PC-3 (cell line): Measurements from ENCODE around the gene SSH3. TPM values are rescaled to one million over a fixed set of nuclear protein-coding genes. Genes with fewer than 3 reads are reported as not detected.

Source experiments
- ATAC-seq: fragments of 200-7000 bp; cut with Tn5 transposase; 2 replicates; pipeline ENCODE4 v1.9.1; 2020; ENCODE audit warnings: mild to moderate bottlenecking, moderate library complexity
- BruUV-seq: library from RNA; stranded (reverse); fragments of 400-500 nt; replicated peaks from 2 replicates; lab custom pipeline; 2021; lab: Mats Ljungman, UMichigan
- CTCF ChIA-PET: fragments of 300-600 bp; sonication (Branson Sonifier 250); formaldehyde crosslinking; loops from one replicate; lab custom pipeline; 2022; ENCODE audit warnings: antibody characterized with exemption; lab: Charles Lee
- POLR2A ChIA-PET: fragments of 300-600 bp; sonication (Branson Sonifier 250); formaldehyde crosslinking; loops from one replicate; lab custom pipeline; 2022; ENCODE audit warnings: antibody characterized with exemption; ENCODE audit not compliant: unreplicated experiment; lab: Charles Lee
- DNase-seq: peaks from one replicate; pipeline ENCODE4 v3.0.0-alpha.2; 2015
- H2AFZ ChIP-seq: fragments of 300-600 bp; sonication (generic); 2 replicates; pipeline ENCODE4 v1.6.0; 2016; ENCODE audit warnings: antibody characterized with exemption, low read length
- H3F3A ChIP-seq: fragments of 300-600 bp; sonication (generic); one replicate; pipeline ENCODE4 v1.6.0; 2017; ENCODE audit warnings: antibody characterized with exemption, low read length, control low read depth, mild to moderate bottlenecking; ENCODE audit not compliant: unreplicated experiment
- H3K27ac ChIP-seq: fragments of 300-600 bp; sonication (generic); 2 replicates; pipeline ENCODE4 v1.5.1; 2016; ENCODE audit warnings: mild to moderate bottlenecking, low read length
- H3K27me3 ChIP-seq: fragments of 300-600 bp; sonication (generic); 2 replicates; pipeline ENCODE4 v1.6.1; 2016; ENCODE audit warnings: low read length, mixed read lengths
- H3K36me3 ChIP-seq: fragments of 300-600 bp; sonication (generic); 2 replicates; pipeline ENCODE4 v1.6.1; 2016; ENCODE audit warnings: low read depth, mixed run types, low read length, mixed read lengths
- H3K4me1 ChIP-seq: fragments of 300-600 bp; sonication (generic); 2 replicates; pipeline ENCODE4 v1.5.1; 2016; ENCODE audit warnings: low read length; ENCODE audit not compliant: insufficient read depth
- H3K4me2 ChIP-seq: fragments of 300-600 bp; sonication (generic); 2 replicates; pipeline ENCODE4 v1.6.0; 2016; ENCODE audit warnings: low read length
- H3K4me3 ChIP-seq: fragments of 300-600 bp; sonication (generic); 2 replicates; pipeline ENCODE4 v1.5.1; 2016; ENCODE audit warnings: mild to moderate bottlenecking, low read length, mixed read lengths
- H3K79me2 ChIP-seq: fragments of 300-600 bp; sonication (generic); 2 replicates; pipeline ENCODE4 v1.6.1; 2017; ENCODE audit warnings: low read length, mixed read lengths
- H3K9ac ChIP-seq: fragments of 300-600 bp; sonication (generic); 2 replicates; pipeline ENCODE4 v1.6.0; 2016; ENCODE audit warnings: mild to moderate bottlenecking, low read length
- H3K9me2 ChIP-seq: fragments of 300-600 bp; sonication (generic); replicated peaks from 2 replicates; pipeline ENCODE4 v1.6.1; 2016; ENCODE audit warnings: mixed run types, low read length, mixed read lengths
- H3K9me3 ChIP-seq: fragments of 300-600 bp; sonication (generic); 2 replicates; pipeline ENCODE4 v1.6.1; 2016; ENCODE audit warnings: low read length, mixed read lengths
- H4K20me1 ChIP-seq: fragments of 300-600 bp; sonication (generic); 2 replicates; pipeline ENCODE4 v1.6.1; 2016; ENCODE audit warnings: low read length, mixed read lengths
- EZH2 ChIP-seq: fragments of 300-600 bp; sonication (generic); IDR thresholded peaks from one replicate; pipeline ENCODE4 v1.6.1; 2017; ENCODE audit warnings: antibody characterized with exemption, mild to moderate bottlenecking, low read length; ENCODE audit not compliant: unreplicated experiment
- EZH2phosphoT487 ChIP-seq: fragments of 300-600 bp; sonication (generic); IDR thresholded peaks from 2 replicates; pipeline ENCODE4 v1.6.1; 2018; ENCODE audit warnings: mild to moderate bottlenecking, antibody characterized with exemption, low read length, borderline replicate concordance
- intact Hi-C: fragments of 100-400 bp; cut with micrococcal nuclease; formaldehyde crosslinking; loops from 2 replicates; pipeline ENCODE4 v1.9.0; 2023
- total RNA-seq: library from RNA; depleted of rRNA; stranded (reverse); fragments of >200 nt; gene quantifications from 2 replicates; pipeline ENCODE4 v1.2.3, GENCODE V29; 2014
- TF ChIP-seq, protein P1 (sequence below): fragments of 300-600 bp; sonication (generic); conservative IDR thresholded peaks from 2 replicates; pipeline ENCODE4 v1.5.1; 2017; ENCODE audit warnings: antibody characterized with exemption, low read depth, mild to moderate bottlenecking, low read length

Gene SSH3
- total RNA-seq, 1 experiment from 2014 or later, result 35.1 TPM

DNA sequence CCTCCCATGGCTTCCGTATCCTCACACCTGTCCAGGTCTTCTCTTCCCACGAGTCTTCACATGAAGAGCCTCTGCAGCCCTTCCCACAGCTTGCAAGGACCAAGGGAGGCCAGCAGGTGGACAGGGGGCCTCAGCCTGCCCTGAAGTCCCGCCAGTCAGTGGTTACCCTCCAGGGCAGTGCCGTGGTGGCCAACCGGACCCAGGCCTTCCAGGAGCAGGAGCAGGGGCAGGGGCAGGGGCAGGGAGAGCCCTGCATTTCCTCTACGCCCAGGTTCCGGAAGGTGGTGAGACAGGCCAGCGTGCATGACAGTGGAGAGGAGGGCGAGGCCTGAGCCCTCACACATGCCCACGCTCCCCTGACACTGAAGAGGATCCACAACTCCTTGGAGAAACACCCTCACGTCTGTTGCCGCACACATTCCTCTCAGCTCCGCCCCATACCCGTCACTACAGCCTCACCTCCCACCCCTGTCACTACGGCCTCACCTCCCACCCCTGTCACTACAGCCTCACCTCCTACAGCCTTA is 8.3 kb downstream of the SSH3 start:
- Histone ChIP-seq H3K9me2 (no peaks in the 10 kb centered on the region), H3K9ac (peak overlapping the region; percentile 67), H3K4me3 (no peak overlapping the region), H3F3A (peaks cover 5% of the 10 kb centered on the region), H3K4me2 (0 out of 2 replicates have a peak overlapping the region, but pooled peaks have one; percentile 47), H3K9me3 (no peaks in the 10 kb centered on the region), H3K27ac (peak overlapping the region; percentile 95), H4K20me1 (no peaks in the 10 kb centered on the region), H2AFZ (no peak overlapping the region), H3K36me3 (peaks cover 7% of the 10 kb centered on the region; the same call in 1 of the 2 replicates), H3K79me2 (no peaks in the 10 kb centered on the region), H3K4me1 (peaks cover 23% of the 10 kb centered on the region), H3K27me3 (no peaks in the 10 kb centered on the region)
- intact Hi-C loops, result loop anchor here (1.0 kb wide), 1 partner anchor 8 kb away; the partner anchor contains the start of gene SSH3
- TF ChIP-seq, protein P1, sequence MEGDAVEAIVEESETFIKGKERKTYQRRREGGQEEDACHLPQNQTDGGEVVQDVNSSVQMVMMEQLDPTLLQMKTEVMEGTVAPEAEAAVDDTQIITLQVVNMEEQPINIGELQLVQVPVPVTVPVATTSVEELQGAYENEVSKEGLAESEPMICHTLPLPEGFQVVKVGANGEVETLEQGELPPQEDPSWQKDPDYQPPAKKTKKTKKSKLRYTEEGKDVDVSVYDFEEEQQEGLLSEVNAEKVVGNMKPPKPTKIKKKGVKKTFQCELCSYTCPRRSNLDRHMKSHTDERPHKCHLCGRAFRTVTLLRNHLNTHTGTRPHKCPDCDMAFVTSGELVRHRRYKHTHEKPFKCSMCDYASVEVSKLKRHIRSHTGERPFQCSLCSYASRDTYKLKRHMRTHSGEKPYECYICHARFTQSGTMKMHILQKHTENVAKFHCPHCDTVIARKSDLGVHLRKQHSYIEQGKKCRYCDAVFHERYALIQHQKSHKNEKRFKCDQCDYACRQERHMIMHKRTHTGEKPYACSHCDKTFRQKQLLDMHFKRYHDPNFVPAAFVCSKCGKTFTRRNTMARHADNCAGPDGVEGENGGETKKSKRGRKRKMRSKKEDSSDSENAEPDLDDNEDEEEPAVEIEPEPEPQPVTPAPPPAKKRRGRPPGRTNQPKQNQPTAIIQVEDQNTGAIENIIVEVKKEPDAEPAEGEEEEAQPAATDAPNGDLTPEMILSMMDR, result peak; percentile 33; the same call in 1 of the 2 replicates
- TF ChIP-seq EZH2phosphoT487 (no peak), EZH2 (no peak)
- POLR2A ChIA-PET, result no interaction called here
- BruUV-seq, result no TSS peak
- ATAC-seq, result no peak; the same call in none of the 2 replicates
- no peak for DNase-seq
- CTCF ChIA-PET, result no interaction called here

DNA sequence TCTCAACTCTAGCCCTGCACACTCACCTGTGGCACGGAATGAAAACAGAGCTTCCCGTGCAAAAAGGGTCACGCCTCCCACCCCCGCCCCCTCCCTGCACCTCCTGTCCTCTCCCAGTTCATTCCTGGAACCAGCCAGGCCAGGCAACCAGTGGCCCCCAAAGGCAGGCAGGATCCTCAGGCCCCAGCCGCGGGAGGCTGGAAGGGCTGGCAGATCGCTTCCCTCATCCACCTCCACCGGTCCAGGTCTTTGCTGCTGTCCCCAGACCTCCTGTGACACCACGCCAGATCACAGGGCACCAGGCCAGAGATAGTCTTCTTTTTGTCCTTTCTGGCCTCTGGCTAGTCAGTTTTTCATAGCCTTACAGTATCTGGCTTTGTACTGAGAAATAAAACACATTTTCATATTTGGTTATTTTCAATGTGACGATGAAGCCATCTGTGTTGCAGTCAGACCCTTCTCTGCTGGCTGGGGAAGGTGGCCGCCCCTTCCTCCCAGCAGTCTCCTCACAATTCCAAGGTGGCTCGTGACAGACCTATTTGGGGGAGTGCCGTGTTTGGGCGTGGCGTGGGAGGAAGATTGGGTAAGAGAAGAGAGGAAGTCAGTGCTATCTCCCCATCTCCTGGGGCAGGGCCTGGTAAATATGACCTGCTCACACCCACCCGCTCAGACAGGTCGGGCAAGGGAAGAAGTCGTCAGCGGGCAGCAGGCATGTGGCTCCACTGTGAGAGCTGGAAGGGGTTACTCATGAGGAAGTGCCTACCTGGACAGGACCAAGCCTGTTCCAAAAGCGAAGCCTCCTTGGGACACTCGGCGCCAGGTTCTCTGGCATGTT is 9.1 kb downstream of the SSH3 start:
- Histone ChIP-seq H3K79me2 (no peaks in the 10 kb centered on the region), H3F3A (peaks cover 5% of the 10 kb centered on the region), H3K9me3 (no peaks in the 10 kb centered on the region), H3K9ac (peak overlapping the region; percentile 69), H3K36me3 (peaks cover 7% of the 10 kb centered on the region; the same call in 1 of the 2 replicates), H4K20me1 (no peaks in the 10 kb centered on the region), H3K27ac (peak overlapping the region; percentile 95), H3K27me3 (no peaks in the 10 kb centered on the region), H3K4me1 (peaks cover 23% of the 10 kb centered on the region), H3K9me2 (no peaks in the 10 kb centered on the region), H3K4me2 (peak overlapping the region; percentile 68), H2AFZ (0 out of 2 replicates have a peak overlapping the region, but pooled peaks have one; percentile 1), H3K4me3 (peak overlapping the region; percentile 11; the same call in 1 of the 2 replicates)
- ChIA-PET POLR2A (no interaction called here), CTCF (interaction anchor here (0.6 kb wide), 1 partner anchor 193 kb away, joined by 3 read pairs; the partner anchor contains the start of gene KDM2A)
- TF ChIP-seq EZH2 (no peak), EZH2phosphoT487 (no peak)
- TF ChIP-seq, protein P1, result no peak
- ATAC-seq, result peak; percentile 58
- intact Hi-C loops, result loop anchor here (1.0 kb wide), 1 partner anchor 9 kb away; the partner anchor contains the start of gene SSH3
- no TSS peak for BruUV-seq
- peak; percentile 96 for DNase-seq
